HG03442 (cell line): Measurements from ENCODE around the gene MCF2L2.

ENCODE experiments used
- ATAC-seq: cut with Tn5 transposase; IDR thresholded peaks from one replicate; pipeline ENCODE4 v1.9.1; 2021; ENCODE audit warnings: mild to moderate bottlenecking, moderate library complexity; ENCODE audit not compliant: unreplicated experiment

MCF2L2 gene

GRCh38 chr3:183300996-183301562 lies 127.3 kb downstream of the MCF2L2 start:
- ATAC-seq: no peak

GRCh38 chr3:183299976-183300375 lies 128.4 kb downstream of the MCF2L2 start:
- ATAC-seq: no peak

- no peak for ATAC-seq
Observed at GRCh38 chr3:183298701-183299153, 129.7 kb downstream of the MCF2L2 start.

GRCh38 chr3:183296944-183297343 lies 131.5 kb downstream of the MCF2L2 start:
- no peak for ATAC-seq

- no peak for ATAC-seq
Observed at GRCh38 chr3:183295211-183295610, 133.2 kb downstream of the MCF2L2 start.

- ATAC-seq: no peak
Observed at GRCh38 chr3:183293966-183294365, 134.5 kb downstream of the MCF2L2 start.

- ATAC-seq: no peak
Observed at GRCh38 chr3:183291497-183292031, 136.9 kb downstream of the MCF2L2 start.

GRCh38 chr3:183290216-183290615 lies 138.2 kb downstream of the MCF2L2 start:
- no peak for ATAC-seq

- no peak for ATAC-seq
Observed at GRCh38 chr3:183288117-183288516, 140.3 kb downstream of the MCF2L2 start.

GRCh38 chr3:183287301-183287971 lies 141.0 kb downstream of the MCF2L2 start:
- no peak for ATAC-seq

- peak; percentile 99 for ATAC-seq
Observed at GRCh38 chr3:183285828-183286457, 142.5 kb downstream of the MCF2L2 start.

- no peak for ATAC-seq
Observed at GRCh38 chr3:183285318-183285717, 143.1 kb downstream of the MCF2L2 start.

- ATAC-seq: no peak
Observed at GRCh38 chr3:183284570-183284969, 143.8 kb downstream of the MCF2L2 start.

GRCh38 chr3:183283886-183284285 lies 144.5 kb downstream of the MCF2L2 start:
- ATAC-seq: no peak

GRCh38 chr3:183281126-183281797 lies 147.2 kb downstream of the MCF2L2 start:
- ATAC-seq: no peak

GRCh38 chr3:183279371-183279770 lies 149.0 kb downstream of the MCF2L2 start:
- no peak for ATAC-seq

GRCh38 chr3:183278479-183279088 lies 149.8 kb downstream of the MCF2L2 start:
- no peak for ATAC-seq

- no peak for ATAC-seq
Observed at GRCh38 chr3:183277260-183277659, 151.2 kb downstream of the MCF2L2 start.

- ATAC-seq: no peak
Observed at GRCh38 chr3:183275937-183276336, 152.5 kb downstream of the MCF2L2 start.

- no peak for ATAC-seq
Observed at GRCh38 chr3:183275418-183275817, 153.0 kb downstream of the MCF2L2 start.

GRCh38 chr3:183274609-183275008 lies 153.8 kb downstream of the MCF2L2 start:
- ATAC-seq: no peak
